Nasal cavity respiratory epithelium epithelial cell of viscerocranial mucosa (primary cell): ENCODE measurements around the gene HMX2. TPM values are rescaled to one million over a fixed set of nuclear protein-coding genes. Genes with fewer than 3 reads are reported as not detected.

Experiments used
- total RNA-seq: library from RNA; depleted of rRNA; stranded (reverse); fragments of >200 nt; gene quantifications from 2 replicates; pipeline ENCODE4 v1.2.3, GENCODE V29; 2014

HMX2 gene, protein sequence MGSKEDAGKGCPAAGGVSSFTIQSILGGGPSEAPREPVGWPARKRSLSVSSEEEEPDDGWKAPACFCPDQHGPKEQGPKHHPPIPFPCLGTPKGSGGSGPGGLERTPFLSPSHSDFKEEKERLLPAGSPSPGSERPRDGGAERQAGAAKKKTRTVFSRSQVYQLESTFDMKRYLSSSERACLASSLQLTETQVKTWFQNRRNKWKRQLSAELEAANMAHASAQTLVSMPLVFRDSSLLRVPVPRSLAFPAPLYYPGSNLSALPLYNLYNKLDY
- total RNA-seq = not detected in 2 replicates

DNA sequence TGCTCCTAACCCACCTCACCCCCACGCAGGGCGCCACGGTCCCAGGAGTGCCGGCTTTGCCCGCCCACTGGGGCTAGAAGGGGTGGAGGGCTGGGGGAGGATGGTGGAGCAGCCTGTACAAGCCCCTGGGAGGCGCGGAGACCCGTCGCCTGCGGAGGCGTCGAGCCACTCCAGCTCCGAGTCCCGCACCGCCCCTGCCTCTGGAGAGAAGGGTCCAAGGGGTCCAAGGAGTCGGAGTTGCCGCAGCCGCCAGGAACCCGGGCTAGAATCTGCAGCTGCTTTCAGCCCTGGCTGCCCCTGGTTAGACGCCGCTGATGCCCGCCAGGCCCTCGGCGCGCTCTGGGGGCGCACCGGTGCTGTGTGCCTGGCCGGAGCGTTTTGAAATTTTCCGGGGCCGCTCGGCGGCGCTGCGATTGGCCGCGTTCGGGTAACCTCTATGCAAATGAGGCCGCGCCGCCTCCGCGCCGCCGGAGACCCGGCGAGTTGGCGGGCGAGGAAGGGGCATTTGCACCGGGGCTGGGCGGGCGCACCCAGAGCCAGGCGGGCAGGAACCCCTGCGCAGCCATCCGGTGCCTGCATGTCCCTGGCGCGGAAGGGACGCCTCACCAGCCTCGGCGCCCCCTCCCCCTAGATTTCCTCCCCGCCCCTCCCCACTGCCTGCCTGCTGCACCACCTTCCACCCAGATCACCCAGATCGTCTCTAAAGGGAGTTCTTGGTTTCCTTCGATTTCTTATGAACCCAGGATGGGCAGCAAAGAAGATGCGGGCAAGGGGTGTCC lies at the start of gene HMX2:
HMX2 (plus strand) TSS at position 502 of the 779 bp plus-strand sequence; CDS start at position 745, 243 bp downstream.

GRCh38 chr10:123135415-123136141 lies 12.4 kb upstream of the HMX2 start, which contains the start of gene HMX3:
HMX3 (plus strand) TSS chr10:123135970; CDS start chr10:123136051, 81 bp downstream.

GRCh38 chr10:123154092-123154710 lies 6.3 kb downstream of the HMX2 start, which contains the start of gene BUB3:
BUB3 (plus strand) TSS chr10:123154402; CDS start chr10:123154918, 516 bp downstream.

Other genes with a start within 250 kb of the HMX2 start
- not detected in 2 replicates for gene FAM24A, start 237.5 kb upstream of the HMX2 start, total RNA-seq
- 14.4 and 14.9 TPM in 2 replicates for gene C10orf88, start 193.9 kb upstream of the HMX2 start, total RNA-seq
- 4.5 and 7.5 TPM in 2 replicates for gene PSTK, start 167.7 kb upstream of the HMX2 start, total RNA-seq
- 2.4 and 5.8 TPM in 2 replicates for gene IKZF5, start 139.3 kb upstream of the HMX2 start, total RNA-seq
- 3.1 and 6.2 TPM in 2 replicates for gene ACADSB, start 139.1 kb upstream of the HMX2 start, total RNA-seq
- 0.07 and 0.34 TPM in 2 replicates for gene HMX3, start 12.2 kb upstream of the HMX2 start, total RNA-seq
- 108 and 153 TPM in 2 replicates for gene BUB3, start 6.3 kb downstream of the HMX2 start, total RNA-seq